Embryonic facial prominence (tissue), 1 donor: Measurements from ENCODE around the gene FAAP100.

Source experiments
- DNase-seq: peaks from one replicate; pipeline ENCODE4 v3.0.0-alpha.2; 2016; ENCODE audit errors: extremely low spot score

Gene FAAP100

GRCh38 chr17:81489998-81490992 lies 61.9 kb downstream of the FAAP100 start:
- no peak for DNase-seq
